Ishikawa (cell line): ENCODE data around the gene SFXN2.

Experiments
- CEBPB ChIP-seq: IDR thresholded peaks from 2 replicates; pipeline ENCODE4 v1.6.1; 2012
- EGR1 ChIP-seq: IDR thresholded peaks from 2 replicates; pipeline ENCODE4 v1.6.1; 2012
- EP300 ChIP-seq: IDR thresholded peaks from 2 replicates; pipeline ENCODE4 v1.6.1; 2012; ENCODE audit warnings: borderline replicate concordance
- RAD21 ChIP-seq: IDR thresholded peaks from 2 replicates; pipeline ENCODE4 v1.6.1; 2012; ENCODE audit warnings: low read depth
- TCF12 ChIP-seq: IDR thresholded peaks from 2 replicates; pipeline ENCODE4 v1.6.1; 2012; ENCODE audit warnings: low read depth
- TEAD4 ChIP-seq: IDR thresholded peaks from 2 replicates; pipeline ENCODE4 v1.6.1; 2012
- TF ChIP-seq, protein P1 (sequence below): IDR thresholded peaks from 2 replicates; pipeline ENCODE4 v1.6.1; 2012
- TF ChIP-seq, protein P2 (sequence below): IDR thresholded peaks from 2 replicates; pipeline ENCODE4 v1.6.1; 2012
- TF ChIP-seq, protein P3 (sequence below): IDR thresholded peaks from 2 replicates; pipeline ENCODE4 v1.6.1; 2012; ENCODE audit warnings: low read depth, mild to moderate bottlenecking

DNA sequence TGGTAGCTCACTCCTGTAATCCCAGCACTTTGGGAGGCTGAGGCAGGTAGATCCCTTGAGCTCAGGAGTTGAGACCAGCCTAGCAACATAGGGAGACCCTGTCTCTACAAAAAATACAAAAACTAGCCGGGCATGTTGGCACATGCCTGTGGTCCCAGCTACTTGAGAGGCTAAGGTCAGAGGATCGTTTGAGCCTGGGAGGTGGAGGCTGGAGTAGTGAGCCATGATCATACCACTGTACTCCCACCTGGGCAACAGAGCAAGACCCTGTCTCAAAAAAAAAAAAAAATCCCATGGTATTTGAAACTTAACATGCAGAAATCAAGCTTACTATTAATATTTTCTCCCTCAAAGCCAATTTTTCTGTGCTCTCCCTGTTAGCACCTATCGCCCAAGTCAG is 5.9 kb downstream of the SFXN2 start:
- TF ChIP-seq, protein P1, sequence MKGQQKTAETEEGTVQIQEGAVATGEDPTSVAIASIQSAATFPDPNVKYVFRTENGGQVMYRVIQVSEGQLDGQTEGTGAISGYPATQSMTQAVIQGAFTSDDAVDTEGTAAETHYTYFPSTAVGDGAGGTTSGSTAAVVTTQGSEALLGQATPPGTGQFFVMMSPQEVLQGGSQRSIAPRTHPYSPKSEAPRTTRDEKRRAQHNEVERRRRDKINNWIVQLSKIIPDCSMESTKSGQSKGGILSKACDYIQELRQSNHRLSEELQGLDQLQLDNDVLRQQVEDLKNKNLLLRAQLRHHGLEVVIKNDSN: no peak
- no peak for TF ChIP-seq EP300
- no peak for TF ChIP-seq RAD21
- TF ChIP-seq TCF12: no peak
- TF ChIP-seq, protein P2, sequence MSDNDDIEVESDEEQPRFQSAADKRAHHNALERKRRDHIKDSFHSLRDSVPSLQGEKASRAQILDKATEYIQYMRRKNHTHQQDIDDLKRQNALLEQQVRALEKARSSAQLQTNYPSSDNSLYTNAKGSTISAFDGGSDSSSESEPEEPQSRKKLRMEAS: no peak
- TF ChIP-seq, protein P3, sequence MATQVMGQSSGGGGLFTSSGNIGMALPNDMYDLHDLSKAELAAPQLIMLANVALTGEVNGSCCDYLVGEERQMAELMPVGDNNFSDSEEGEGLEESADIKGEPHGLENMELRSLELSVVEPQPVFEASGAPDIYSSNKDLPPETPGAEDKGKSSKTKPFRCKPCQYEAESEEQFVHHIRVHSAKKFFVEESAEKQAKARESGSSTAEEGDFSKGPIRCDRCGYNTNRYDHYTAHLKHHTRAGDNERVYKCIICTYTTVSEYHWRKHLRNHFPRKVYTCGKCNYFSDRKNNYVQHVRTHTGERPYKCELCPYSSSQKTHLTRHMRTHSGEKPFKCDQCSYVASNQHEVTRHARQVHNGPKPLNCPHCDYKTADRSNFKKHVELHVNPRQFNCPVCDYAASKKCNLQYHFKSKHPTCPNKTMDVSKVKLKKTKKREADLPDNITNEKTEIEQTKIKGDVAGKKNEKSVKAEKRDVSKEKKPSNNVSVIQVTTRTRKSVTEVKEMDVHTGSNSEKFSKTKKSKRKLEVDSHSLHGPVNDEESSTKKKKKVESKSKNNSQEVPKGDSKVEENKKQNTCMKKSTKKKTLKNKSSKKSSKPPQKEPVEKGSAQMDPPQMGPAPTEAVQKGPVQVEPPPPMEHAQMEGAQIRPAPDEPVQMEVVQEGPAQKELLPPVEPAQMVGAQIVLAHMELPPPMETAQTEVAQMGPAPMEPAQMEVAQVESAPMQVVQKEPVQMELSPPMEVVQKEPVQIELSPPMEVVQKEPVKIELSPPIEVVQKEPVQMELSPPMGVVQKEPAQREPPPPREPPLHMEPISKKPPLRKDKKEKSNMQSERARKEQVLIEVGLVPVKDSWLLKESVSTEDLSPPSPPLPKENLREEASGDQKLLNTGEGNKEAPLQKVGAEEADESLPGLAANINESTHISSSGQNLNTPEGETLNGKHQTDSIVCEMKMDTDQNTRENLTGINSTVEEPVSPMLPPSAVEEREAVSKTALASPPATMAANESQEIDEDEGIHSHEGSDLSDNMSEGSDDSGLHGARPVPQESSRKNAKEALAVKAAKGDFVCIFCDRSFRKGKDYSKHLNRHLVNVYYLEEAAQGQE: no peak
- no peak for TF ChIP-seq TEAD4
- no peak for TF ChIP-seq CEBPB
- no peak for TF ChIP-seq EGR1
